Suppressor macrophage treated with lipopolysaccharide for 4 hours (primary cell): Measurements from ENCODE around the gene RAP1GAP2.
"Not testable (repeated sequence)": the region's sequence is repeated elsewhere in the genome, so short reads cannot be mapped to it uniquely, and the experiment has no call there.

Source experiments
- DNase-seq: peaks from one replicate; pipeline ENCODE4 v3.0.0-alpha.2; 2020

RAP1GAP2 gene

GRCh38 chr17:2889256-2889655 lies 93.0 kb downstream of the RAP1GAP2 start:
- no peak for DNase-seq

- DNase-seq: not testable (repeated sequence)
Observed at GRCh38 chr17:2890778-2891177, 94.5 kb downstream of the RAP1GAP2 start.

GRCh38 chr17:2892305-2892971 lies 96.2 kb downstream of the RAP1GAP2 start:
- DNase-seq: peak; percentile 46

GRCh38 chr17:2893422-2893914 lies 97.2 kb downstream of the RAP1GAP2 start:
- DNase-seq: no peak

- no peak for DNase-seq
Observed at GRCh38 chr17:2894782-2895181, 98.5 kb downstream of the RAP1GAP2 start.

- DNase-seq: no peak
Observed at GRCh38 chr17:2897605-2898004, 101.4 kb downstream of the RAP1GAP2 start.

- DNase-seq: no peak
Observed at GRCh38 chr17:2898255-2898926, 102.2 kb downstream of the RAP1GAP2 start.

GRCh38 chr17:2899906-2900305 lies 103.7 kb downstream of the RAP1GAP2 start:
- DNase-seq: no peak

- no peak for DNase-seq
Observed at GRCh38 chr17:2900842-2901241, 104.6 kb downstream of the RAP1GAP2 start.

- no peak for DNase-seq
Observed at GRCh38 chr17:2901582-2901981, 105.3 kb downstream of the RAP1GAP2 start.

GRCh38 chr17:2902546-2902945 lies 106.3 kb downstream of the RAP1GAP2 start:
- DNase-seq: no peak

GRCh38 chr17:2903193-2903974 lies 107.1 kb downstream of the RAP1GAP2 start:
- DNase-seq: no peak

GRCh38 chr17:2904135-2904534 lies 107.9 kb downstream of the RAP1GAP2 start:
- DNase-seq: no peak

- DNase-seq: no peak
Observed at GRCh38 chr17:2905269-2905668, 109.0 kb downstream of the RAP1GAP2 start.

- no peak for DNase-seq
Observed at GRCh38 chr17:2905696-2906501, 109.7 kb downstream of the RAP1GAP2 start.

- no peak for DNase-seq
Observed at GRCh38 chr17:2906901-2907300, 110.7 kb downstream of the RAP1GAP2 start.

- DNase-seq: no peak
Observed at GRCh38 chr17:2909175-2909845, 113.1 kb downstream of the RAP1GAP2 start.

- DNase-seq: no peak
Observed at GRCh38 chr17:2909846-2910234, 113.6 kb downstream of the RAP1GAP2 start.

GRCh38 chr17:2911035-2911754 lies 115.0 kb downstream of the RAP1GAP2 start:
- DNase-seq: no peak

GRCh38 chr17:2911755-2912111 lies 115.5 kb downstream of the RAP1GAP2 start:
- DNase-seq: no peak

- DNase-seq: no peak
Observed at GRCh38 chr17:2912754-2913153, 116.5 kb downstream of the RAP1GAP2 start.

- DNase-seq: no peak
Observed at GRCh38 chr17:2916461-2916860, 120.2 kb downstream of the RAP1GAP2 start.
